A549 (cell line): Measurements from ENCODE around the gene FBXO38. TPM values are rescaled to one million over a fixed set of nuclear protein-coding genes. Genes with fewer than 3 reads are reported as not detected.

Source experiments
- ATAC-seq, 2 experiments: fragments of 200-7000 bp in 1 of 2; fragments of >200 bp in 1 of 2; cut with Nextera tagmentation in 1 of 2; cut with Tn5 transposase in 1 of 2; 3 replicates each; pipeline versions ENCODE4 v1.8.0 to v1.9.1; 2018 to 2020; ENCODE audit warnings: mild to moderate bottlenecking in 1 of 2, moderate library complexity in 1 of 2
- CTCF ChIA-PET: fragments of 300-600 bp; sonication (Branson Sonifier 250); formaldehyde crosslinking; extraction: SDS; loops from one replicate; lab custom pipeline; 2021; ENCODE audit warnings: antibody characterized with exemption, inconsistent platforms; lab: Yijun Ruan, JAX
- POLR2A ChIA-PET: fragments of 350-600 bp; formaldehyde crosslinking; extraction: SDS; loops from one replicate; lab custom pipeline; 2021; ENCODE audit warnings: antibody characterized with exemption, inconsistent platforms; lab: Yijun Ruan, JAX
- DNase-seq, 2 experiments: peaks; one replicate each; pipeline versions ENCODE4 v3.0.0 to v3.0.0-alpha.2; 2011 to 2016; ENCODE audit warnings: low read depth in 1 of 2, low spot score in 1 of 2
- FAIRE-seq: peaks from 2 replicates; lab custom pipeline; 2011; peaks lifted over from hg19 to GRCh38; lab: Jason Lieb, UNC
- H3K27ac ChIP-seq, 2 experiments: fragments of >200 bp; sonication (Bioruptor Twin); formaldehyde crosslinking; 3 replicates each; pipeline ENCODE4 v1.5.1; 2016 to 2017
- H3K4me1 ChIP-seq: fragments of >200 bp; sonication (Bioruptor Twin); formaldehyde crosslinking; 3 replicates; pipeline ENCODE4 v1.6.1; 2016
- H3K4me2 ChIP-seq: fragments of >200 bp; sonication (Bioruptor Twin); formaldehyde crosslinking; 3 replicates; pipeline ENCODE4 v1.6.1; 2016
- H3K4me3 ChIP-seq: fragments of >200 bp; sonication (Bioruptor Twin); formaldehyde crosslinking; 3 replicates; pipeline ENCODE4 v1.5.1; 2016
- H3K9me3 ChIP-seq: fragments of >200 bp; sonication (Bioruptor Twin); formaldehyde crosslinking; 3 replicates; pipeline ENCODE4 v1.6.1; 2016
- BCL3 ChIP-seq: fragments of >200 bp; sonication (Bioruptor Twin); formaldehyde crosslinking; IDR thresholded peaks from 3 replicates; pipeline ENCODE4 v1.6.1; 2016
- CBX8 ChIP-seq: fragments of 200-600 bp; sonication (generic); IDR thresholded peaks from 2 replicates; pipeline ENCODE4 v1.6.1; 2016
- CEBPB ChIP-seq, 2 experiments: fragments of >200 bp in 1 of 2; sonication (Bioruptor Twin) in 1 of 2; formaldehyde crosslinking in 1 of 2; IDR thresholded peaks; 2 replicates each; pipeline ENCODE4 v1.6.1; 2012 to 2016
- CHD2 ChIP-seq: fragments of 150-350 bp; IDR thresholded peaks from 2 replicates; pipeline ENCODE4 v1.6.1; 2014; ENCODE audit warnings: low read length; ENCODE audit not compliant: partially characterized antibody
- CTCF ChIP-seq: fragments of >200 bp; sonication (Bioruptor Twin); formaldehyde crosslinking; IDR thresholded peaks from 3 replicates; pipeline ENCODE4 v1.5.1; 2016
- E2F6 ChIP-seq: IDR thresholded peaks from 2 replicates; pipeline ENCODE4 v1.6.1; 2012; ENCODE audit warnings: low read depth, borderline replicate concordance
- EHF ChIP-seq: fragments of 250-450 bp; sonication (Bioruptor Pico); IDR thresholded peaks from 2 replicates; pipeline ENCODE4 v1.5.0; 2020; ENCODE audit warnings: mild to moderate bottlenecking
- EHMT2 ChIP-seq: fragments of 200-600 bp; sonication (generic); IDR thresholded peaks from 2 replicates; pipeline ENCODE4 v1.6.1; 2016; ENCODE audit warnings: antibody characterized with exemption, low read depth, mild to moderate bottlenecking, moderate library complexity
- HDAC2 ChIP-seq: fragments of 200-600 bp; sonication (generic); IDR thresholded peaks from 2 replicates; pipeline ENCODE4 v1.6.1; 2016
- HES2 ChIP-seq: fragments of >200 bp; sonication (Bioruptor Twin); formaldehyde crosslinking; IDR thresholded peaks from 2 replicates; pipeline ENCODE4 v1.6.1; 2016
- HEYL ChIP-seq: fragments of 250-450 bp; sonication (Bioruptor Pico); IDR thresholded peaks from 2 replicates; pipeline ENCODE4 v1.8.0; 2021; ENCODE audit warnings: mild to moderate bottlenecking, moderate library complexity
- HMGXB4 ChIP-seq: fragments of 250-450 bp; sonication (Bioruptor Pico); IDR thresholded peaks from 2 replicates; pipeline ENCODE4 v1.5.0; 2021; ENCODE audit warnings: mild to moderate bottlenecking, moderate library complexity, borderline replicate concordance
- HOXA7 ChIP-seq: fragments of 250-450 bp; sonication (Bioruptor Pico); IDR thresholded peaks from 2 replicates; pipeline ENCODE4 v1.5.0; 2020; ENCODE audit warnings: mild to moderate bottlenecking, moderate library complexity
- HOXB13 ChIP-seq: fragments of 250-450 bp; sonication (Bioruptor Pico); IDR thresholded peaks from 2 replicates; pipeline ENCODE4 v1.5.0; 2020; ENCODE audit warnings: low read depth, mild to moderate bottlenecking, moderate library complexity
- JUNB ChIP-seq: fragments of >200 bp; sonication (Bioruptor Twin); formaldehyde crosslinking; IDR thresholded peaks from 2 replicates; pipeline ENCODE4 v1.6.1; 2016
- KDM1A ChIP-seq: fragments of 200-600 bp; sonication (generic); IDR thresholded peaks from 2 replicates; pipeline ENCODE4 v1.6.1; 2016; ENCODE audit warnings: low read depth, mild to moderate bottlenecking
- MAFK ChIP-seq: fragments of 450-650 bp; IDR thresholded peaks from 2 replicates; pipeline ENCODE4 v1.6.1; 2014; ENCODE audit not compliant: partially characterized antibody
- MAZ ChIP-seq: fragments of 150-350 bp; IDR thresholded peaks from 2 replicates; pipeline ENCODE4 v1.6.1; 2014; ENCODE audit warnings: antibody characterized with exemption, low read depth, low read length, borderline replicate concordance
- NPAS2 ChIP-seq: fragments of 250-450 bp; sonication (Bioruptor Pico); IDR thresholded peaks from 2 replicates; pipeline ENCODE4 v1.8.0; 2022; ENCODE audit warnings: mild to moderate bottlenecking, moderate library complexity, borderline replicate concordance
- RCOR1 ChIP-seq: fragments of 150-350 bp; IDR thresholded peaks from 2 replicates; pipeline ENCODE4 v1.6.1; 2014; ENCODE audit warnings: antibody characterized with exemption, low read length, low read depth
- RNF2 ChIP-seq: fragments of 200-600 bp; sonication (generic); IDR thresholded peaks from 2 replicates; pipeline ENCODE4 v1.6.1; 2016; ENCODE audit warnings: low read depth, mild to moderate bottlenecking, antibody characterized with exemption, moderate library complexity, borderline replicate concordance
- SMC3 ChIP-seq: fragments of >200 bp; sonication (Bioruptor Twin); formaldehyde crosslinking; IDR thresholded peaks from 3 replicates; pipeline ENCODE4 v1.6.1; 2018; ENCODE audit warnings: inconsistent platforms
- TP53 ChIP-seq: fragments of 250-450 bp; sonication (Bioruptor Pico); IDR thresholded peaks from 2 replicates; pipeline ENCODE4 v1.5.0; 2021; ENCODE audit warnings: mild to moderate bottlenecking, moderate library complexity
- ZC3H11A ChIP-seq: fragments of 450-650 bp; IDR thresholded peaks from 2 replicates; pipeline ENCODE4 v1.6.1; 2014; ENCODE audit warnings: antibody characterized with exemption, mild to moderate bottlenecking
- ZFP36 ChIP-seq: fragments of 450-650 bp; IDR thresholded peaks from 2 replicates; pipeline ENCODE4 v1.6.1; 2014; ENCODE audit warnings: borderline replicate concordance; ENCODE audit not compliant: partially characterized antibody
- ZNF302 ChIP-seq: fragments of 250-450 bp; sonication (Bioruptor Pico); IDR thresholded peaks from 2 replicates; pipeline ENCODE4 v1.9.0; 2021; ENCODE audit warnings: inconsistent platforms, mild to moderate bottlenecking, moderate library complexity
- WGBS: methylation state at CpG from one replicate; pipeline ENCODE4 v1.1.6; 2017; ENCODE audit errors: missing lambda C conversion rate; 5-methylcytosine and 5-hydroxymethylcytosine counted together
- polyA plus RNA-seq, 4 experiments: library from polyadenylated mRNA; depleted of rRNA in 3 of 4; stranded (reverse); fragments of >200 nt; fragmentation: RNase III in 1 of 4; extraction: RNeasy Plus Mini Kit Qiagen cat#74134 plus additional on column Dnase treatment in 1 of 4; gene quantifications; 2 replicates in 3 of 4; 3 replicates in 1 of 4; pipeline ENCODE4 v1.2.3, GENCODE V29; 2011 to 2017

FBXO38 gene
- polyA plus RNA-seq, 2 of the 4 experiments (the other 2 are of a cell fraction) = 15.8 to 33.2 TPM

GRCh38 chr5:148469501-148469935, 85.8 kb downstream of the FBXO38 start:
- TF ChIP-seq KDM1A (no peak), JUNB (no peak), RNF2 (no peak), CTCF (no peak), NPAS2 (no peak), HDAC2 (no peak), HMGXB4 (CRISPR knock-in tag) (no peak), EHF (CRISPR knock-in tag) (no peak), CEBPB (IDR thresholded peaks at IDR 0.05) (no peak), SMC3 (no peak), HOXA7 (no peak), ZFP36 (no peak), RCOR1 (no peak)
- ChIA-PET POLR2A (no interaction called here), CTCF (interaction anchor here (1.4 to 3.3 kb wide), 3 partner anchors 14 to 261 kb away, joined by 3 to 26 read pairs (median 4); no protein-coding TSS in a partner anchor)
- WGBS = 43% methylated on average over 4 of the region's 4 CpGs
- no peak overlapping the region for H3K27ac ChIP-seq
- DNase-seq (no peak), ATAC-seq (no peak), FAIRE-seq (no peak)
- no peaks in the 10 kb centered on the region for H3K4me1 ChIP-seq
- H3K4me2 ChIP-seq = no peak overlapping the region
- no peaks in the 10 kb centered on the region for H3K9me3 ChIP-seq
- no peak overlapping the region for H3K4me3 ChIP-seq

GRCh38 chr5:148471379-148471778, 87.6 kb downstream of the FBXO38 start:
- DNase-seq (no peak), ATAC-seq (no peak), FAIRE-seq (no peak)
- Histone ChIP-seq H3K4me3 (no peak overlapping the region), H3K27ac (no peak overlapping the region), H3K4me2 (no peak overlapping the region), H3K9me3 (no peaks in the 10 kb centered on the region), H3K4me1 (no peaks in the 10 kb centered on the region)
- ChIA-PET POLR2A (no interaction called here), CTCF (no interaction called here)
- WGBS = 3% methylated on average over 2 of the region's 2 CpGs
- no peak for TF ChIP-seq TP53 (CRISPR knock-in tag)
- TF ChIP-seq MAZ = no peak
- no peak for TF ChIP-seq ZC3H11A
- TF ChIP-seq ZFP36 = no peak
- TF ChIP-seq CHD2 = no peak
- no peak for TF ChIP-seq HES2
- no peak for TF ChIP-seq JUNB

- POLR2A ChIA-PET = no interaction called here
- no peak for DNase-seq
- TF ChIP-seq BCL3 (no peak), HEYL (CRISPR knock-in tag) (no peak), CBX8 (no peak), E2F6 (no peak), MAFK (no peak), HOXB13 (no peak), MAZ (no peak), KDM1A (no peak), ZNF302 (CRISPR knock-in tag) (no peak), EHMT2 (no peak), CEBPB (IDR thresholded peaks at IDR 0.05) (no peak)
- no peak for FAIRE-seq
- ATAC-seq = no peak
- CTCF ChIA-PET = interaction anchor here (2.1 kb wide), 1 partner anchor 9 kb away, joined by 14 read pairs; no protein-coding TSS in a partner anchor
- Histone ChIP-seq H3K4me3 (no peak overlapping the region), H3K9me3 (no peaks in the 10 kb centered on the region), H3K4me1 (no peaks in the 10 kb centered on the region), H3K27ac (no peak overlapping the region), H3K4me2 (no peak overlapping the region)
- WGBS = 47% methylated on average over 8 of the region's 8 CpGs
Measured at GRCh38 chr5:148474025-148474511, 90.3 kb downstream of the FBXO38 start.
